ENCODE results near the gene CD2AP.
"Not testable (repeated sequence)": the region's sequence is repeated elsewhere in the genome, so short reads cannot be mapped to it uniquely, and the experiment has no call there.

The CD2AP gene

GRCh38 chr6:47566602-47567001 lies 89.0 kb downstream of the CD2AP start:
- not testable (repeated sequence) for DNase-seq (ENCODE audit: low read depth in 3 of 3)

- DNase-seq (ENCODE audit: low read depth in 3 of 3) = no peak
These were observed 90.0 kb downstream of the CD2AP start for GRCh38 chr6:47567586-47567985.

- no peak for DNase-seq (ENCODE audit: low read depth in 3 of 3)
These were observed 93.9 kb downstream of the CD2AP start for GRCh38 chr6:47571488-47571887.

- no peak for DNase-seq (ENCODE audit: low read depth in 3 of 3)
These were observed 95.5 kb downstream of the CD2AP start for GRCh38 chr6:47573109-47573508.

GRCh38 chr6:47574789-47575188 lies 97.2 kb downstream of the CD2AP start:
- DNase-seq (ENCODE audit: low read depth in 3 of 3) = no peak

- no peak for DNase-seq (ENCODE audit: low read depth in 3 of 3)
These were observed 101.5 kb downstream of the CD2AP start for GRCh38 chr6:47579040-47579439.

GRCh38 chr6:47581591-47581990 lies 104.0 kb downstream of the CD2AP start:
- DNase-seq (ENCODE audit: low read depth in 3 of 3) = no peak

GRCh38 chr6:47587493-47587892 lies 109.9 kb downstream of the CD2AP start:
- no peak for DNase-seq (ENCODE audit: low read depth in 3 of 3)

- no peak for DNase-seq (ENCODE audit: low read depth in 3 of 3)
These were observed 114.7 kb downstream of the CD2AP start for GRCh38 chr6:47592131-47592840.

- DNase-seq (ENCODE audit: low read depth in 3 of 3) = no peak
These were observed 116.4 kb downstream of the CD2AP start for GRCh38 chr6:47593979-47594378.

- no peak for DNase-seq (ENCODE audit: low read depth in 3 of 3)
These were observed 118.2 kb downstream of the CD2AP start for GRCh38 chr6:47595785-47596184.

GRCh38 chr6:47598367-47598766 lies 120.8 kb downstream of the CD2AP start:
- no peak for DNase-seq (ENCODE audit: low read depth in 3 of 3)

- DNase-seq (ENCODE audit: low read depth in 3 of 3) = no peak
These were observed 121.9 kb downstream of the CD2AP start for GRCh38 chr6:47599512-47599911.

- no peak for DNase-seq (ENCODE audit: low read depth in 3 of 3)
These were observed 125.6 kb downstream of the CD2AP start for GRCh38 chr6:47603227-47603626.

- DNase-seq (ENCODE audit: low read depth in 3 of 3) = no peak
These were observed 126.4 kb downstream of the CD2AP start for GRCh38 chr6:47603995-47604394.

- no peak for DNase-seq (ENCODE audit: low read depth in 3 of 3)
These were observed 144.4 kb downstream of the CD2AP start for GRCh38 chr6:47621838-47622449.

- no peak for DNase-seq (ENCODE audit: low read depth in 3 of 3)
These were observed 149.2 kb downstream of the CD2AP start for GRCh38 chr6:47626782-47627181.

GRCh38 chr6:47628448-47629272 lies 151.1 kb downstream of the CD2AP start:
- DNase-seq (ENCODE audit: low read depth in 3 of 3) = no peak

GRCh38 chr6:47629954-47630353 lies 152.4 kb downstream of the CD2AP start:
- DNase-seq (ENCODE audit: low read depth in 3 of 3) = no peak

GRCh38 chr6:47630587-47630986 lies 153.0 kb downstream of the CD2AP start:
- DNase-seq (ENCODE audit: low read depth in 3 of 3) = no peak

- DNase-seq (ENCODE audit: low read depth in 3 of 3) = no peak
These were observed 153.7 kb downstream of the CD2AP start for GRCh38 chr6:47631269-47631772.

GRCh38 chr6:47631797-47632196 lies 154.2 kb downstream of the CD2AP start:
- no peak for DNase-seq (ENCODE audit: low read depth in 3 of 3)

GRCh38 chr6:47633141-47633540 lies 155.6 kb downstream of the CD2AP start:
- no peak for DNase-seq (ENCODE audit: low read depth in 3 of 3)

Measured in stimulated activated CD4-positive, alpha-beta T cell treated with anti-CD3 and anti-CD28 coated beads, TNF-alpha, amount 100 ng/mL, for 4 hours (primary cell).